Mammary microvascular endothelial cell (primary cell): ENCODE results near the gene USP15. TPM values are rescaled to one million over a fixed set of nuclear protein-coding genes. Genes with fewer than 3 reads are reported as not detected.

Experiments
- total RNA-seq: library from RNA; depleted of rRNA; stranded (reverse); fragments of >200 nt; gene quantifications from 2 replicates; pipeline ENCODE4 v1.2.3, GENCODE V29; 2015

USP15 gene
- 35.2 and 44.4 TPM in 2 replicates for total RNA-seq

DNA sequence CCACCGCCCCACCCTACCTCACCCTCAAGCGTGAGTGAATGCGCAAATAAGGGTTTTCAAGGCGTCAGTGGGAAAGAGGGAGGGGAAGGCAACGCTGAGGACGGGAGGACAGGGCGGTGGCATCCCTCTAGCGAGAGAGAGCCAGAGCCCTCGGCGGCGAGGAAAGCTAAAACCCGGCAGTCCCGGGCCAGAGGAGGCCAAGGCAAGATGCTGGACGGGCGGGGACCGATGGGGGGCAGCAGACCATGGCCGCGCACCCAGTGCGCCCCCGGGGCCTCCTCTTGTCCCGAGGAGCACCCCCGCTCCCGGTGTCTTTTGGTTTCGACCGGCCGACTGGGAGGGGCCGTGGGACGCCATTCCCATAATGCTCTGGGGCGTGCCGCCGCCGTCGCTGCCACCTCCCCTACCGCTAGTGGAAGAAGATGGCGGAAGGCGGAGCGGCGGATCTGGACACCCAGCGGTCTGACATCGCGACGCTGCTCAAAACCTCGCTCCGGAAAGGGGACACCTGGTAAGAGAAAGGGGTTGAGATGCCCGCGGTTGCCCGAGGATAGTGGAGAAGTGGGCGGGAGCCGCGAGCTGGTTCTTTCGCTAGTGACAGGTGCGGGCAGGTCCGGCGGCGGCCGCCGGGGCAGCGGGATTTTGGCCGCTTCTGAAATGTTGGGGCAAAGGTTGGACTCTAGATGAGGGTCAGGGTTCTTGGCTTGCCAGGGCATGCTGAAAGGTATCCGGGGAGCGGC is at the start of gene USP15:
Gene USP15, plus strand, starts transcription at position 412 of the 740 bp plus-strand sequence. Its CDS starts 11 bp downstream, at position 423.

Other genes starting within 250 kb of the USP15 start
- gene MON2, start 206.4 kb downstream of the USP15 start, total RNA-seq, result 10.2 and 18.9 TPM in 2 replicates